CD4-positive, alpha-beta T cell (primary cell): ENCODE data around the gene HS3ST5. TPM values are rescaled to one million over a fixed set of nuclear protein-coding genes. Genes with fewer than 3 reads are reported as not detected.
"Not testable (repeated sequence)": the region's sequence is repeated elsewhere in the genome, so short reads cannot be mapped to it uniquely, and the experiment has no call there.

Experiments used
- ATAC-seq: fragments of 200-7000 bp; cut with Tn5 transposase; one replicate; pipeline ENCODE4 v1.10.0; 2022; ENCODE audit warnings: mild to moderate bottlenecking; ENCODE audit not compliant: poor library complexity
- CTCF ChIA-PET: fragments of 350-600 bp; sonication (Branson Sonifier 250); formaldehyde crosslinking; loops from one replicate; lab custom pipeline; 2021; ENCODE audit warnings: antibody characterized with exemption, inconsistent platforms; lab: Charles Lee
- POLR2A ChIA-PET: fragments of 350-600 bp; sonication (Branson Sonifier 250); formaldehyde crosslinking; loops from one replicate; lab custom pipeline; 2021; ENCODE audit warnings: antibody characterized with exemption, inconsistent platforms; lab: Charles Lee
- DNase-seq, 14 experiments: peaks; one replicate each; pipeline ENCODE4 v3.0.0-alpha.2; 2013 to 2020; ENCODE audit warnings: mixed read lengths in 2 of 14
- H3K27ac ChIP-seq, 2 donors: one replicate each; pipeline versions ENCODE4 v1.5.1 to v1.7.0; 2013; ENCODE audit warnings: low read length in 2 of 2, low read depth in 1 of 2, mild to moderate bottlenecking in 1 of 2
- H3K27me3 ChIP-seq, 2 experiments: 1 replicate in 1 of 2; 2 replicates in 1 of 2; pipeline versions ENCODE4 v1.6.1 to v1.7.0; 2013; ENCODE audit warnings: low read length in 2 of 2, control low read depth in 1 of 2, mild to moderate bottlenecking in 1 of 2, moderate library complexity in 1 of 2; ENCODE audit not compliant: insufficient read depth in 2 of 2, control insufficient read depth in 1 of 2
- H3K36me3 ChIP-seq: one replicate; pipeline ENCODE4 v1.6.1; 2013; ENCODE audit warnings: low read length, control low read depth; ENCODE audit not compliant: insufficient read depth
- H3K4me1 ChIP-seq: one replicate; pipeline ENCODE4 v1.6.1; 2013; ENCODE audit warnings: low read length, control low read depth; ENCODE audit not compliant: insufficient read depth
- H3K4me3 ChIP-seq: one replicate; pipeline ENCODE4 v1.5.1; 2013; ENCODE audit warnings: mild to moderate bottlenecking, low read length, moderate library complexity
- H3K9me3 ChIP-seq, 2 experiments: 1 replicate in 1 of 2; 2 replicates in 1 of 2; pipeline versions ENCODE4 v1.6.1 to v1.7.0; 2013; ENCODE audit warnings: low read length in 2 of 2, mild to moderate bottlenecking in 2 of 2, control low read depth in 1 of 2, moderate library complexity in 1 of 2; ENCODE audit not compliant: control insufficient read depth in 1 of 2, insufficient read depth in 1 of 2
- H3K27ac Mint-ChIP-seq: one replicate; pipeline ENCODE4 v1.8.0; 2020; ENCODE audit warnings: mixed read lengths
- H3K27me3 Mint-ChIP-seq: one replicate; pipeline ENCODE4 v1.8.0; 2021; ENCODE audit warnings: mixed read lengths
- H3K36me3 Mint-ChIP-seq: one replicate; pipeline ENCODE4 v1.8.0; 2021; ENCODE audit warnings: low read depth, mixed read lengths
- H3K4me1 Mint-ChIP-seq: one replicate; pipeline ENCODE4 v1.8.0; 2021; ENCODE audit warnings: low read depth, mixed read lengths
- H3K4me3 Mint-ChIP-seq: one replicate; pipeline ENCODE4 v1.8.0; 2020; ENCODE audit warnings: mild to moderate bottlenecking, mixed read lengths
- H3K9me3 Mint-ChIP-seq: one replicate; pipeline ENCODE4 v1.8.0; 2020; ENCODE audit warnings: mixed read lengths
- CTCF ChIP-seq: fragments of 200-600 bp; IDR thresholded peaks from one replicate; pipeline ENCODE4 v1.8.0; 2022; ENCODE audit warnings: antibody characterized with exemption, mild to moderate bottlenecking
- intact Hi-C, 2 experiments: fragments of 100-400 bp; cut with DNase I in 1 of 2; cut with micrococcal nuclease in 1 of 2; formaldehyde crosslinking; loops; one replicate each; pipeline versions ENCODE4 v1.15.1 to v1.9.0; 2023 to 2025; cut with DNase I, micrococcal nuclease
- total RNA-seq, 174 experiments: library from RNA in 2 of 174; stranded (reverse) in 2 of 174; gene quantifications; one replicate each; pipeline ENCODE4 v1.2.3 and lab custom pipeline; 2021 to 2026

HS3ST5 gene
- total RNA-seq, 2 experiments from 2014 or later: not detected

- intact Hi-C loops: no loop called here
- Histone ChIP-seq H3K4me1 (no peaks in the 10 kb centered on the region), H3K27me3 (no peaks in the 10 kb centered on the region), H3K4me3 (no peak overlapping the region), H3K27ac (no peak overlapping the region), H3K9me3 (peaks cover 0 to 5% of the 10 kb centered on the region in 2 experiments), H3K36me3 (no peaks in the 10 kb centered on the region)
- Mint-ChIP-seq H3K4me3 (no peak overlapping the region), H3K4me1 (no peaks in the 10 kb centered on the region), H3K36me3 (no peaks in the 10 kb centered on the region), H3K9me3 (no peaks in the 10 kb centered on the region), H3K27ac (no peak overlapping the region), H3K27me3 (peaks cover 22% of the 10 kb centered on the region)
- ChIA-PET POLR2A (no interaction called here), CTCF (no interaction called here)
- TF ChIP-seq CTCF: no peak
- DNase-seq (no peak), ATAC-seq (no peak)
These were observed 322.6 kb downstream of the HS3ST5 start for GRCh38 chr6:114020196-114020595.

GRCh38 chr6:114017146-114017545, 325.7 kb downstream of the HS3ST5 start:
- H3K27ac Mint-ChIP-seq, H3K9me3 ChIP-seq, H3K4me3 Mint-ChIP-seq, DNase-seq, H3K36me3 Mint-ChIP-seq, H3K4me1 Mint-ChIP-seq, H3K4me1 ChIP-seq, H3K36me3 ChIP-seq, POLR2A ChIA-PET, H3K27me3 ChIP-seq, H3K27ac ChIP-seq, H3K9me3 Mint-ChIP-seq, H3K4me3 ChIP-seq, intact Hi-C loops, CTCF ChIA-PET, ATAC-seq: not testable (repeated sequence)
- H3K27me3 Mint-ChIP-seq: peaks cover 18% of the 10 kb centered on the region

GRCh38 chr6:114014106-114014505, 328.7 kb downstream of the HS3ST5 start:
- CTCF ChIA-PET, H3K27me3 ChIP-seq, H3K9me3 ChIP-seq, POLR2A ChIA-PET, H3K4me1 ChIP-seq, H3K27ac ChIP-seq, H3K27ac Mint-ChIP-seq, intact Hi-C loops, H3K9me3 Mint-ChIP-seq, H3K36me3 Mint-ChIP-seq, H3K4me3 Mint-ChIP-seq, DNase-seq, H3K4me1 Mint-ChIP-seq, ATAC-seq, H3K4me3 ChIP-seq, H3K36me3 ChIP-seq: not testable (repeated sequence)
- peaks cover 23% of the 10 kb centered on the region for H3K27me3 Mint-ChIP-seq

GRCh38 chr6:114011486-114011885, 331.3 kb downstream of the HS3ST5 start:
- not testable (repeated sequence) for ATAC-seq

More at GRCh38 chr6:114011486-114011885, 331.3 kb downstream of the HS3ST5 start:
- POLR2A ChIA-PET, H3K36me3 Mint-ChIP-seq, H3K9me3 ChIP-seq, H3K27me3 ChIP-seq, H3K9me3 Mint-ChIP-seq, H3K36me3 ChIP-seq, H3K27ac ChIP-seq, H3K27ac Mint-ChIP-seq, intact Hi-C loops, CTCF ChIA-PET, H3K4me3 Mint-ChIP-seq, H3K4me1 ChIP-seq, H3K4me3 ChIP-seq: not testable (repeated sequence)
- peak in 3 of 14 experiments; percentile 6 to 32 (median 30) for DNase-seq
- peaks cover 14% of the 10 kb centered on the region for H3K4me1 Mint-ChIP-seq
- peaks cover 21% of the 10 kb centered on the region for H3K27me3 Mint-ChIP-seq
